Measurements from ENCODE around the gene DLGAP3. TPM values are rescaled to one million over a fixed set of nuclear protein-coding genes. Genes with fewer than 3 reads are reported as not detected.

The DLGAP3 gene
- total RNA-seq, 1 experiment from 2014 or later: 7.3 TPM

GRCh38 chr1:34924759-34925555, 4.5 kb downstream of the DLGAP3 start:
- Mint-ChIP-seq H3K27me3 (ENCODE audit: low read depth) (peaks cover 77% of the 10 kb centered on the region), H3K9me3 (no peaks in the 10 kb centered on the region; a peak in 2 of 5 replicates), H3K36me3 (ENCODE audit: insufficient read depth in 1 of 3, low read depth in 3 of 3) (no peaks in the 10 kb centered on the region), H3K27ac (peak overlapping the region in 1 of 3 experiments; percentile 66; a peak in 1 of 7 replicates), H3K4me3 (no peak overlapping the region), H3K4me1 (peaks cover 36 to 67% of the 10 kb centered on the region in 2 experiments)
- Histone ChIP-seq H2BK12ac (ENCODE audit: insufficient read length, low read depth, low read length) (no peak overlapping the region), H3K4me2 (ENCODE audit: insufficient read depth, insufficient read length, low read length) (no peak overlapping the region), H3K79me2 (ENCODE audit: insufficient read depth, low read length) (peaks cover 2% of the 10 kb centered on the region; the same call in 1 of the 2 replicates), H3K79me1 (ENCODE audit: insufficient read depth, low read depth, low read length, poor library complexity, severe bottlenecking) (no peaks in the 10 kb centered on the region), H2BK5ac (ENCODE audit: insufficient read length, low read length) (no peak overlapping the region), H3K14ac (ENCODE audit: insufficient read depth, low read length) (no peak overlapping the region), H4K91ac (ENCODE audit: insufficient read length, low read depth, low read length) (no peak overlapping the region), H2AK5ac (ENCODE audit: insufficient read length, low read length) (no peak overlapping the region), H2BK120ac (ENCODE audit: low read depth, low read length, poor library complexity, severe bottlenecking) (no peak overlapping the region), H2AFZ (ENCODE audit: low read length) (no peak overlapping the region), H3K9me3 (ENCODE audit: control insufficient read depth, low read depth, low read length) (no peaks in the 10 kb centered on the region), H4K5ac (ENCODE audit: insufficient read length, low read depth, low read length) (no peak overlapping the region), H3K23ac (ENCODE audit: insufficient read length, low read depth, low read length) (no peak overlapping the region), H3T11ph (ENCODE audit: low read length) (no peak overlapping the region), H3K4ac (ENCODE audit: low read depth, low read length) (no peak overlapping the region), H3K27me3 (ENCODE audit: insufficient read depth, low read length) (peaks cover 7% of the 10 kb centered on the region; the same call in 1 of the 2 replicates), H4K20me1 (ENCODE audit: control insufficient read depth, insufficient read depth, insufficient read length) (peaks cover 4% of the 10 kb centered on the region), H3K4me1 (ENCODE audit: insufficient read depth, low read length) (peaks cover 9% of the 10 kb centered on the region), H3K56ac (ENCODE audit: insufficient read length, low read depth, low read length) (no peak overlapping the region), H4K8ac (replicated peaks; ENCODE audit: insufficient read length, low read depth, low read length) (no peak overlapping the region), H3K9ac (ENCODE audit: extremely low read depth, insufficient read length, low read length) (no peak overlapping the region), H3K27ac (ENCODE audit: insufficient read length, low read depth, low read length) (no peak overlapping the region), H3K23me2 (ENCODE audit: insufficient read length, low read depth, low read length, poor library complexity, severe bottlenecking) (peaks cover 10% of the 10 kb centered on the region), H2BK20ac (ENCODE audit: low read depth, low read length, poor library complexity, severe bottlenecking) (no peak overlapping the region), H2BK15ac (ENCODE audit: low read depth, low read length) (no peak overlapping the region), H3K18ac (ENCODE audit: insufficient read length, low read depth, low read length) (no peak overlapping the region)
- DNase-seq: peak; percentile 72
- WGBS (ENCODE audit: extremely low coverage, insufficient read length, low lambda C conversion rate): no CpG with 5 or more reads among the region's 16 CpGs
- TF ChIP-seq, protein P1, sequence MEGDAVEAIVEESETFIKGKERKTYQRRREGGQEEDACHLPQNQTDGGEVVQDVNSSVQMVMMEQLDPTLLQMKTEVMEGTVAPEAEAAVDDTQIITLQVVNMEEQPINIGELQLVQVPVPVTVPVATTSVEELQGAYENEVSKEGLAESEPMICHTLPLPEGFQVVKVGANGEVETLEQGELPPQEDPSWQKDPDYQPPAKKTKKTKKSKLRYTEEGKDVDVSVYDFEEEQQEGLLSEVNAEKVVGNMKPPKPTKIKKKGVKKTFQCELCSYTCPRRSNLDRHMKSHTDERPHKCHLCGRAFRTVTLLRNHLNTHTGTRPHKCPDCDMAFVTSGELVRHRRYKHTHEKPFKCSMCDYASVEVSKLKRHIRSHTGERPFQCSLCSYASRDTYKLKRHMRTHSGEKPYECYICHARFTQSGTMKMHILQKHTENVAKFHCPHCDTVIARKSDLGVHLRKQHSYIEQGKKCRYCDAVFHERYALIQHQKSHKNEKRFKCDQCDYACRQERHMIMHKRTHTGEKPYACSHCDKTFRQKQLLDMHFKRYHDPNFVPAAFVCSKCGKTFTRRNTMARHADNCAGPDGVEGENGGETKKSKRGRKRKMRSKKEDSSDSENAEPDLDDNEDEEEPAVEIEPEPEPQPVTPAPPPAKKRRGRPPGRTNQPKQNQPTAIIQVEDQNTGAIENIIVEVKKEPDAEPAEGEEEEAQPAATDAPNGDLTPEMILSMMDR (conservative IDR thresholded peaks at IDR 0.05): no peak
